Fibroblast of skin of back (primary cell): ENCODE data around the gene LKAAEAR1.

Experiments
- DNase-seq: peaks from one replicate; pipeline ENCODE4 v3.0.0-alpha.2; 2013

LKAAEAR1 gene

DNA sequence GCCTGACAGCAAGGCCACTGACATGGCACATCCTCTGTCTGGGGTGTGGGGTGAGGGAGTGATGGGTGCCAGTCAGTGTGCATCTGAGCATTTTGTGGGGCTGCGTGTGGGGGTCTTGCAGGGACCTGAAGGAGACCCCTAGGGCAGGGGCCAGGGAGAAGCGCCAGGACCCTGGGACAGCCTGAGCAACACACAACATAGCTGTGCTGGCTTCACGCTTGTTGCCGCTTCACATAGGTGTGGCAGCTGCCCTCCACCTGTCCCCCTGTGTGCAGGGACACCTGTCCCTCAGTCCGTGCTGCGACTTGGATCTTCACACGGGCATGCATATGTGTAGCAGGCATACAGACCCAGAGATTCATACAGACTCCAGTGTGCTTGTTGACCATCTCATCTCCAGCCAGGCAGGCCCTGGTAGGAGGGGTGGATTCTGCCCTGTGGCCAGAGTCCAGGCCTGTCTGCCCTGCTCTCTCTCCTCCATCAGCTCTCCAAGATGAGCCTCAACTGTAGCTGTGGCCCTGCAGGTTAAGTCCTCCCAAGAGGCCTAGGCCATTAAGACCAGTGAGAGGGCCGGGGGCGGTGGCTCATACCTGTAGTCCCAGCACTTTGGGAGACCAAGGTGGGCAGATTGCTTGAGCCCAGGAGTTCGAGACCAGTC lies 26.3 kb upstream of the LKAAEAR1 start:
- DNase-seq = no peak

DNA sequence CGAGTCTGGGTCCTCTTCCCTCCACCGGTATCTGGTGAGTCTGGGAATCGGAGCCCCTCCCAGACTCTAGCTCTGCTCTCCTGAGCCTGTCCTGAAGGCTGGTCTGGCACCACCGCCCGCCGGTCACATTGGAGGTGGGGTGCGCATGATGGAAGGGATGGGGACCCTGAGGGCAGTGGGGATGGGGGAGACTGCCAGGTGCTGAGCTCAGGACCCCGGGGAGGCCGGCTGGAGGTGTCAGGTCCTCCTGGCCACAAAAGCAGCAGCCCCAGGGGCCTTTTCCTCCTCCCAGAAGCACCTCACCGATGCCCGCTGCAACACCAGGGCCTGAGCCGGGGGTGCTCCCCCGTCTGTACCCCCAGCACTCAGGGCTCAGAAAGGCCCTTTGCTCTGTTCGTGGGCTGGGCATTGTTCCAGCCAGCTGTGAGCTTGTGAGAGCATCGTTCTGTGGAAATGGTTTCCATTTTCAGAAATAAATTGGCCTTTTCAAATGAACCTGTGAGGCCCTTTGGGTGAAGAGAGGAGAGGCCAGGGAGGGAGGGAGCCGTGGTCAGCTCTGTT lies 25.7 kb upstream of the LKAAEAR1 start:
- DNase-seq = no peak

DNA sequence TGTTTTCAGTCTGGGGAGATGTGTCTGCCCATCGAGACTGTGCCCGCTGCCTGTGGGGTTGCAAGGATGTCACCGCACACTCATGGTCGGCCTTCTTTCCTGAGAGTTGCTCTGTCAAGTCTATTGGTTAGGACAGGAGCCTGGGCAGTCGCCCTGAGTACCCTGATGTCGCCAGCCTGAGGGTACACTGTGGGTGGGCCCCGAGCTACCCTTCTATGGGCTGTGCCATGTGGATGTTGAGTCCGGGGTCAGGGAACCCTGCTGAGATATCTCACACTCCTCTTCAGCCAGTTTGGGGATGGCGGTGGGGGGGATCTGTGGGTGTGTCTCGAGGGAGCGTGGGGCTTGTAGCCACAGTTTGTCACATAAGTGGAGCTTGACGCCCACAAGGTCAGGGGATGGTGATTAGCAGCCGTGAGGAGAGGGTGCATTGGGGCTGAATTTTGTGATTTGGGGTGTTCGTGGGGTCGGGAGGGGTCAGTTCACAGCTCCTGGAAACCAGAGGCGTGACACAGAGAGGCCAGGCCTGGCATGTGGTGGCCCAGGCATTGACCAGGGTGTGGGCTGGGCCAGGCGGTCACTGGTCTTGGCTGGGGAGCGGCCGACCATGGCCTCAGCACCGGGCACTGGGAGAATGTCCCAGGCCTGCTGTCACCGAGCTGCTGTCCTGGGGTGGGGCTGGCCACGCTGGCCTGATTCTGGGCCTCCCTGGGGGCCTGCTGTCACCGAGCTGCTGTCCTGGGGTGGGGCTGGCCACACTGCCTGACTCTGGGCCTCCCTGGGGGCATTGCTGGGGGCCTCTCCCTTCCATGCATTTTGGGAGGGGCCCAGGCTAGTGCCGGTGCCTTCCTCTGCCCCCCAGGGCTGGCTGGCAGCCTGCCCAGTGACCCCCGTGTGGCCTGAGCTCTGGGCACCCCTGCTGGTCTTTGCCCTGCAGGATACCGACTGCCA lies 24.8 kb upstream of the LKAAEAR1 start:
- no peak for DNase-seq

DNA sequence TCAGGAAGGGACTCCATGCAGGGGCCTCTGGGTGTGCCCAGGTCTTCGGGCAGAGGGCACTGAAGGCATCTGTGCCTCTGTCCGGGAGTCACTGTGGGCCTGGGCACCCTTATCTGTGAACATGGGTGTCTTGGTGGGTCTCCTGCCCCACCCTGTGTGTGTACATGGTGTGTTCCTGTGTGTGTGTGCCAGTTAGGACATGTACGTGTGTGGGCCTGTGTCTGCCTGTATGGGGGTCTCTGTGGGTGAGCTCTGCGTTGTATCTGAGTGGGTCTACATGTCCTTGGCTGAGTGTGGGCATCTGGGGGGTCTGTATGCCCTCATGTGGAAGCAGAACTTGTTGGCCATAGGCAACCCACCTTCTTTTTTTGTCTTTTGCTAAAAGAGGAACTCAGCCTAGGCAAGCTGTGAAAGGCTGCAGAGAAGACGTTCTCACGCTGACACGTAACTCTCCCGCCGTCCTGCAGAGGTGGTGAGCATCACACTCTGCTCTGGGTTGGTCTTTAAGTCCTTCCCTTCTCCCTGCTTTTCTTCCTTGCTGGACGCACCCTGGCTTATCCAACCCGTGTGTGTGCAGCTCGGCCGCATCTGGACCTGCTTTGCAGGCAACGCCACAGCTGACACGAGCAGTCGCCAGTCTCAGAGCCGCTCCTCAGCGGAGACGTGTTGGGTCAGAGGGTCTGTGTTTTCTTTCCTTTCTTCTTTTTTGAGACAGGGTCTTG lies 23.7 kb upstream of the LKAAEAR1 start:
- DNase-seq = no peak

DNA sequence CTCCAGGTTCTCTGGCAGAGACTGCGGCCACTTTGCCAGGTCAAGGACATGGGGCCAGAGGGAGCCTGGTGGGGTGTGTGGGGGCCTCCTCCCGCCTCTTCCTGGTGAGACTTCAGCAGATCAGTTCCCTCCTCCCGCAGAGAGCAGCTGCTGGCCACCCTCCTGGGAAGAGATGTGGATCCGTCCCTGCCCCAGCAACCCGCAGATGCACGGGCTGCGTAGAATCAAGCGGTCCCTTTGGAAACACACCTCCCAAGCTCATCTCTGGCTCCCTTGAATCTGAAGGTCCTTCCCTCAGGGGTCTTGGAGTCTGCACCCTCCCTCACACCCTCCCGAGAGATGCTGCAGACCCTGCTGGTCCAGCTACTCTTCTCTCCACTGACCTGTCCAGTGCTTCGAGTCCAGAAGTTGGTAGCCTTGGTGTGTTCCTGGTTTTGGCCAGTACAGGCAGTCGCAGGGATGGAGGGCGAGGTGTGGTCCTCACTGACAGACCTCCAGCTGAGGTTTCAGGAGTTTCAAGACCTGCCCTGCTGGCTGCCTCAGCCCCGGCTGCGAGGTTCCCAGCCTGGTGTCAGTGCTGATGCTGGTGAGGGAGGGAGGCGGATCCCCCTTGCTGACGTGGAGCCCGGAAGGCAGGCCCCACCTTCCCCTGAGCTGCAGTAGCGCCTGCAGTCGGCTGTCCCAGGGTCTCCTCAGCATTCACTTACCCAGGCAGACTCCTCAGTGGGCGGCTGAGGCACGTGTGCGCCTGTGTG lies 23.0 kb upstream of the LKAAEAR1 start, which contains the start of gene NPBWR2:
Gene NPBWR2 (minus strand): TSS at position 585 of the 755 bp plus-strand sequence. CDS start 734 bp downstream, outside the sequence.
- DNase-seq = no peak

DNA sequence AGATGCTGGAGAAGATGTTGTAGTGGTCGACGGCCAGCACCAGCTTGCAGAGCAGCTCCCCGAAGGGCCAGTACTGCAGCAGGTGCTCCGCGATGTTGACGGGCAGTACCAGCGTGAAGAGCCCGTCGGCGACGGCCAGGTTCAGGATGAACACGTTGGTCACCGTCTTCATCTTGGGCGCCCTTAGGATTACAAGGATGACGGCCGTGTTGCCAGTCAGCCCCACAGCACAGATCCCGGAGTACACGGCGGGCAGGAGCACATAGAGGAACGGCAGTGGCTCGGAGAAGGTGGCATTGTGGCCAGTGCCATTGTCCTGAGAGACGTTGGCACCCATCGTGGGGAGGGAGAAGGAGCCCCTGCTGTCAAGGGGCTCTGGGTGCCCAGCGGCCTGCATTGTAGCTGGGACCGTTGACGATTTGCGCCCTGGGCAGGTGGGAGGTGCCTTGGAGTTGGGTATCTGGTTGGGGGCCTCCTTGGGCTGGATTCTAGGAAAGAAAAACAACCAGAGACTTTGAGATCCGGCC lies 22.3 kb upstream of the LKAAEAR1 start:
- DNase-seq = no peak

DNA sequence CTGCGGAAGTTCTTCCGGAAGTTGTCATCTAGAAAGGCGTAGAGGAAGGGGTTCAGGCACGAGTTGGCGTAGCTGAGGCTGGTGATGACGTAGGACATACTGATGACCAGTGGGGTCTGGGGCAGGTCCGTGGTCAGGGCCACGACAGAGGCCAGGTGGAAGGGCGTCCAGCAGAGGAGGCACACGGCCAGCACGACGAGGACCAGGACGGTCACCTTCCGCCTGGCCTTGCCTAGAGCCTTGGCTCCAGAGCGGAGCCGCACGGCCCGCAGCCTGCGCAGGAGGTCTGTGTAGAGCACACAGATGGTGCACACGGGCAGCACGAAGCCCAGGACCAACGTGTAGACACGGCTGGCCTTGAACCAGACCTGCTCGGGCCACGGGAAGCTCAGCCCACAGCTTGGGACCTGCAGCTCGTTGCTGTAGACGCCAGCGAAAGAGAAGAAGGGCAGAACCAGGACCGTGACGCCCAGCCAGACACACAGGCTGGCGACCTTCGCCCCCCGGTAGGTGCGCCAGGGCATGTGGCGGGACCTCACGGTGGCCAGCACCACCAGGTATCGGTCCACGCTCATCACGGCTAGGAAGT lies 21.7 kb upstream of the LKAAEAR1 start:
- no peak for DNase-seq

DNA sequence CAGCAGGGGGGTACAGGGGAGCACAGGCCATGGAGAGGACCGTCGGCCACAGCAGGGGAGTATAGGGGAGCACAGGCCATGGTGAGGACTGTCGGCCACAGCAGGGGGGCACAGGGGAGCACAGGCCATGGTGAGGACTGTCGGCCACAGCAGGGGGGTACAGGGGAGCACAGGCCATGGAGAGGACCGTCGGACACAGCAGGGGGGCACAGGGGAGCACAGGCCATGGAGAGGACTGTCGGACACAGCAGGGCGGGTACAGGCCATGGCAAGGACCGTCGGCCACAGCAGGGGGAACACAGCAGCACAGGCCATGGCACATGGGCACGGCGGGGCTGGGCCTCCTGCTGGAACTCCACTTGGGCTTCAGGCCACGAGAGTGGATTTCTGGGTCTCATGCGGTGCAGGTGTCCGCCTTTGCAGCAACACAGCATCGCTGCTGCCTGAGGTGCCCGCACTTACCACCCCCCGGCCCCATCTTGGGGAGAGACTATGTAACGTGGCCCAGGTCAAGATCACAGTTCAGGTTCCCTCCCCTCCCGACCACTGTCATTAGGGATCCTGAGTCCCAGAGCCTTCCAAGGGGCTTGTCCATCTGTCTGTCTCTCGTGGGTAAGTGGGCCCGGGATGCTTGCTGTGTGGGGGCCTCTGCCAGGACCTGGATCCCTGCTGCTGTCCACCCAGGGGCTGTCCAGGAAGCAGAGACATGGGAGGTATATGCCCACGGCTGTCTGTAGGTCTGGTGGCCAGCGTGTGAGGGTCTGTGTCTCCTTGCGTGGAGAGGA lies 20.7 kb upstream of the LKAAEAR1 start:
- DNase-seq = no peak

DNA sequence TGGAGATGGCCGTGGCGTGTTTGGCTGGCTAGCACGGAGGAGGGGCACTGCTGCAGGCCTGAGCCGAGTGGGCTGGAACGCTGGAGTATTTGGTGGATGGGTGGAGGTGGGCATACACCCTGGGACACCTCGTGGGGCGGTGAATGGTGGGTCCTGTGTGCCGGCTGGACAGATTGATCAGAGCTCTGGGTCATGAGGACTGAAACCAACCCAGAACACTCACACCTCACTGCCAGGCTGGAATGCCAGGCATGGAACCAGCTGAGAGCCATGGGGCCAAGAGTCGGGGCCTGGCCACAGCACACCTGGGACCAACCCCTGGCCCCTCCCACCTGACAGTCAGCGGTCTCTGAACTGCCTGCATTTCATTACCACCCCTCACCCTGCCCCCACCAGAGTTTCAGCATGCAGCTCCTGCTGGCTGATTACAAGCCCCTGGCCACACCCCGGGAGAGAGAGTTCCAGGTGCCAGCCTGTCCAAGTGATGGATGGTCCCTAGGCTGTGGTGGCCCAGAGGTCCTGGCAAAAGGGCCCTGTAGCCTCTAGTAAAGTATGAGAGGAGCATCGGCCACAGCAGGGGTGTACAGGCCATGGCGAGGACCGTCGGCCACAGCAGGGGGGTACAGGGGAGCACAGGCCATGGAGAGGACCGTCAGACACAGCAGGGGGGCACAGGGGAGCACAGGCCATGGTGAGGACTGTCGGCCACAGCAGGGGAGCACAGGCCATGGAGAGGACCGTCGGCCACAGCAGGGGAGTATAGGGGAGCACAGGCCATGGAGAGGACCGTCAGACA lies 19.9 kb upstream of the LKAAEAR1 start:
- no peak for DNase-seq

DNA sequence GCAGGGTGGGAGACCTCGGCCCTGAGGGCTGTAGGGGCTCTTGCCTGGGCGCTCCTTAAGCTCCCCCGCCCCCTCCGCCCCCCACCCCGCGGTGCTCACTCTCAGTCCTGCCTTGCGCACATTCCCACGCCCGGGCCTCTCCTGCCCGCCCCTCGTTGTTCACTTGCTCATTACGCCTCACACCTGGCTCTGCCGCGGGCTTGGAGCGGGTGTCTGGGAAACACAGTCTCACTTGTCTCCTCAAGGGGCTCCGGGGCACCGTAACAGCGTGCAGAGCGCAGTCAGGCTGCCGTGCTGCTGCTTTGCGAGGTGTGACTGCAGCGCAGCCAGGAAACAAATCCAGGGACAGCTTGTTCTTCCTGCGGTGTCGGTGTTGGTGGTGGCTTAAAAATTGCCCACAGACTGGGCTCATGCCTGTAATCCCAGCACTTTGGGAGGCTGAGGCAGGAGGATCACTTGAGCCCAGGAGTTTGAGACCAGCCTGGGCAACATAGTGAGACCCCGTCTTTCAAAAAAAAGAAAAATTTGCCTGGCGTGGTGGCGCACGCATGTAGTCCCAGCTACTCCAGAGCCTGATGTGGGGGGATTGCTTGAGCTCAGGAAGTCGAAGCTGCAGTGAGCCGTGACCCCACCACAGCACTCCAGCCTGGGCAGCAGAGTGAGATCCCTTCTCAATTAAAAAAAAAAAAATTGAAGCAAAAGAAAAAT lies 18.6 kb upstream of the LKAAEAR1 start:
- no peak for DNase-seq

DNA sequence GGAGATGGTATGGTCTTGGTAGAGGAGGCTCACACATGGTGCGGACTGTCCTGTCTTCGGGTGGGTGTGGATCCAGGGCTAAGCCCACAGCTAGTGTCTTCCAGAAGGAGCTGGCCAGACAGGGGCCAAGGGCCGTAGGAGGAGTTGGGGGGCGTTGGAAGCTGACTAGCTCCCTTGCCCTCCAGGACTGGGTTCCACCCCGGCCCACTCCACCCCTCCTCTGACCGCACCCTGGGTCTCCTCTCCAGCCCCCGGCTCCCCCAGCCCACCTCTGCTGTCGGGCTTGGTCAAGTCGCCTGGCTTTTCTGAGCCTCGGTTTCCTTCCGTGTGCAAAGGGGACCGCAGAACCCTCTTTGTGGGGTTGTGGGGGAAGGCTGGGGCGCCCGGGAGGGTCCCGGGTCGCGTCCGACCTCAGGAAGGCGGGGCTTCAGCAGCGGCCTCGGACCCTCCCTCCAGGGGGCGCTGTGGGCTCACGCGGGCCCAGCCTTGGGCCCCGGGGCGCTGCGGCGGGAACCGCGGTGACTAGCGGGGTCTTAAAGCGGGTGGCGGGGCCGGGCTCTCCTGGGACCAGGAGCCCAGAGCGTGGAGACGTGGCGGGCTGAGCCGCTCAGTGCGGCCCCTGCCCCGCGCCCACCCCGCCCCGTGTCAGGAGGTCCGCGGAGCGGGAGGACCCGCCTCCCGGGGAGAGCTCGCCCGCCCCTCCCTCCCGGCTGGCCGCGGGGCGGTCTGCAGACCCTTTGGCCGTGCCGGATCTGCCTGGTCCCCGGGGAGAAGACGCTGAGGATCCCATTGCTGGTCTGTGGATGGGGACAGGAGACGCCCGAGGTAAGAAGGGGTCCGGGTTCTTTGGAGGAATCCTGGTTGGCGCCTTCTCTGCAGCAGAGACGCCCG lies 17.8 kb upstream of the LKAAEAR1 start:
- DNase-seq = no peak

DNA sequence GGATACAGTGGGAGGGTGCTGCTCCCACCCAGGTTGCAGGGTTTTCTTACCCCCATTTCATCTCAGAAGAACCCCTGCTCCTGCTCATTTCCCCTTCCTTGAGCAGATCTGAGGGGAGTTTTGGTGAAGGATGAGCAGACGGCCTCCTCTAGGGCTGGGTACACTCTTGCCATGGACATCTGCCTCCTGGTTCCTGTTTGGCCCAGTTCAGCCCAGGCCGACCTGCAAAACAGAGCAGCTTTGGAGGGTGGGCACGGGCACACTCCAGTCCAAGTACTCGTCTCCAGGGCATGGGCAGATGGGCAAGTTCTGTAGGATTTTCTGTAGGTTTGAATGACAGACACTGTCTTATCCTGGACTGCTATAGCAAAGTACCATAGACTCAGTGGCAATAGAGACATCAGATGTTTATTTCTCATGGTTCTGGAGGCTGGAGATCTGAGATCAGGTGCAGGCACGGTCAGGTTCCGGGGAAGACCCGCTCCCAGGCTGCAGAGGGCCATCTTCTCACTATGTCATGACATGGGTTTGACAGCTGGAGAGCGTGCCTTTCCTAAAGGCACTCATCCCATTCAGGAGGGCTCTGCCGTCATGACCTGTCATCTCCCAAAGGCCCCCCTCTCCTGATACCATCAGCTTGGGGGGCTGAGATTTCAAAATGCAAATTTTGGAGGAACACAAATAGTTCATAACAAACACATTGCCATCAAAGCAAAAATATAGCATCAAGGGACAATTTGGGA lies 16.9 kb upstream of the LKAAEAR1 start:
- no peak for DNase-seq

DNA sequence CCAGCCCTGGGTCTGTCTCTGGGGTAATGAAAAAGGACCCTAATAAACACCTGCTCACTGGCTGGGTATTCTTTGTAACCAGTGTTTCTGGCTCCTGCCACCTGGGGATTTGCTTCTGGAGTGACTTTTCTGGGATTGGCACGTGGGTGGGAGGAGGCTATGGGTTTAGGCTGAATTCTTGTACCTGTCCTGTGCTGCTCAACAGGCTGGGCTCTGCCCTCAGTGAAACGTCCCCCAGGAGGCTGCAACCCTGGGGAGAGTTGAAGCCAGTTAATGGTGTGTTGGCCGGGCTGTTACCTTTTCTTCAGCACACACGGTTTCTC lies 16.3 kb upstream of the LKAAEAR1 start:
- DNase-seq = no peak

DNA sequence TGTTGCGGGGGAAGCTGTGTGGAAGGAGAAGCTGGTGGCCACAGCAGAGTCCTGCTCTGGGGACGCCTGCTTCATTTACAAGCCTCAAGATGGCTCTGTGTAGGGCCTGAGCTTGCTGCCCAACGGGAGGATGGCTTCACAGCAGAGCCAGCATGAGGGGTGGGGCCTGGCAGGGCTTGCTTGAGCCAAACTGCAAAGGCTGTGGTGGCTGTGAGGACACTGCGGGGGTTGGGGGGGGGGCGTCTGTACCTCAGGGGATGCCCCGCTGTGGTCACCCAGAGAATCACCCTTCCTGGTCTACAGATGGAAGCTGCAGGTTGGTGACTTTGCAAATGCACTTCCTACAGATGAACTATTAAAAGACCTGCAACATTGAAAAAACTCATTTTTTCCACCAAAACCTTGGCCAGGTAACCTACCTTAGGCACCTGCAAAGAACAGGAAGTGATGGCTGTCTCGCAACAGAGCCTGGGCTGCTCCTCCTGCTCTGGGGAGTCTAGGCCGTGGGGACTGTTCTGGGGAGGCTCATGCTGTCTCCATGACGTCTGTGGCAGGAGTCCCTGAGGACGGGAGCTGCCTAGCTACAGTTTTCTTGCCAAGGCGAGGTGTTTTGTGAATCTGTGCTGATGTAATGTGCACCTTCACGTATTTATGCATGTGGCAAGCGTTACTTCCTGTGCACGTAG lies 15.8 kb upstream of the LKAAEAR1 start:
- DNase-seq = no peak

DNA sequence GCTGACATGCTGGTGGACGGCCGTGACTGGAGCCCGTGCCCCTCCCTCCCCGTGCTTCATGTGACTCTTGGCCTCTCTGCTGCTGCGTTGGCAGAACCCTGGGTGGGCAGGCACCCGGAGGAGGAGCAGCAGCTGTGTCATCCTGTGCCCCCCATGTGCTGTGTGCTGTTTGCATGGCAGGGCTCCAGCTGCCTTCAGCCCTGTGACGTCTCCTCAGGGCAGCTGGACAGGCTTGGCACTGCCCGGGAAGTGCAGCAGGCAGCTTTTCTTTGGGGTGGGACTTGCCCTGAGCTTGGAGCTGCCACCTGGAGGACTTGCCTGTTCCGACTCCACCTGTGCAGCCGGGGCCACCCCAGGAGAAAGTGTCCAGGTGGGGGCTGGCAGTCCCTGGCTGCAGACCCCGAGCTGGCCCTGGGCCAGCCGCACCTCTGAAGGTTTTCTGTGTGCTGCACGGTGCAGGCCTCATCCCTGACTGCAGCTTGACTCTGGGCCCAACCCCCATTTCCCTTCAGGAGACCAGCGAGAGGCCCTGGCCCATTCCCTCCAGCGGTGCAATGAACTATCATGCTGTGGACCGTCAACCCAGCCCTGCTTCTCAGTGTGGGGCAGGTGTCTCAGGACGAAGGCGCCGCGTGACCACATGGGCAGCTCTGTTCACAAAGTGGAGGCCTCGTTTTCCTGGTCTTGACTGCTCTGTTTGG lies 15.0 kb upstream of the LKAAEAR1 start:
- DNase-seq = no peak

DNA sequence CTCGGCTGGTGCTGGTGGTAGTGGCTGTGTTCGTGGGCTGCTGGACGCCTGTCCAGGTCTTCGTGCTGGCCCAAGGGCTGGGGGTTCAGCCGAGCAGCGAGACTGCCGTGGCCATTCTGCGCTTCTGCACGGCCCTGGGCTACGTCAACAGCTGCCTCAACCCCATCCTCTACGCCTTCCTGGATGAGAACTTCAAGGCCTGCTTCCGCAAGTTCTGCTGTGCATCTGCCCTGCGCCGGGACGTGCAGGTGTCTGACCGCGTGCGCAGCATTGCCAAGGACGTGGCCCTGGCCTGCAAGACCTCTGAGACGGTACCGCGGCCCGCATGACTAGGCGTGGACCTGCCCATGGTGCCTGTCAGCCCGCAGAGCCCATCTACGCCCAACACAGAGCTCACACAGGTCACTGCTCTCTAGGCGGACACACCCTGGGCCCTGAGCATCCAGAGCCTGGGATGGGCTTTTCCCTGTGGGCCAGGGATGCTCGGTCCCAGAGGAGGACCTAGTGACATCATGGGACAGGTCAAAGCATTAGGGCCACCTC lies 14.3 kb upstream of the LKAAEAR1 start:
- DNase-seq = no peak
